ENCODE data around the gene VSX1. TPM values are rescaled to one million over a fixed set of nuclear protein-coding genes. Genes with fewer than 3 reads are reported as not detected.

VSX1 gene
- total RNA-seq (not detected in 2 replicates), polyA plus RNA-seq (not detected in 2 replicates), polyA minus RNA-seq (not detected in 2 replicates)
- total RNA-seq (2013) = not detected

DNA sequence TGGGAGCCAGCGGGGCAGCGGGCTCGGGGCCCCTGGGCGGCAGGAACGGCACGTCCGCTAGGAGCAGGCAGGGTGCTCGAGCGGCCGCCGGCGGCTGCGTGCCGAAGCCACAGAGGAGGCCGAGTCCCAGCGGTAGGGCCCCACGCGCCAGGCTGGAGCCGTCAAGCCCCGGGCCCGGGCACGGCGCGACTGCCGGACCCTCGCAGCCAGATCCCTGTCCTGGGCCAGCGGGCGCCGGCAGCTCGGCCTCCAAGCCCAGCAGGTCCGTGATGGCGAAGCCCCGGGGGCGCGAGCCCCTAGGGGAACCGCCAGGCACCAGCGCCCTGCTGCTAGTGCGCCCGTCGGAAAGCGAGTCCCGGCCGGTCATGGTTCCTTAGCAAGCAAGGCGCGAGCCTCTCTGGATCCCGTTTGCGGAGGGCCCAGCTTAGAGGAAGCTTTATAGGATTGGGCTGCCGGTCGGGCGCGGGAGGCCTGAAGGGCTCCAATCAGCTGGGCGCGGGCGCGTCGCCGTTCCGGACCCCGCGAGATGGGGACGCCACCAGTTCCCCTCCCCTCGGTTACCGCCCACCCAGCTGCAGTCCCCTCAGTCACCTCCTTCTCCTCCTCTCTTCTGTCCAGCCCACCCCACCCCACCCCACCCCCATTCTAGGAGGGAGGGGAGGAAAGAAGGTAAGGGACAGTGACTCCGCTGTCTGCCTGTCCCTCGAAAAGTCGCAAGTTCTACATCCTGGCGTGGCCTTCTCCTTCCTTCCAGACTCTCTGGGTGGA lies at the start of gene VSX1:
TSS of gene VSX1 (minus strand) at position 412 of the 768 bp plus-strand sequence. CDS start at position 367, 45 bp downstream.
- POLR2A ChIA-PET = interaction anchor here (0.7 kb wide), 1 partner anchor 16 kb away, joined by 7 read pairs; no protein-coding TSS in a partner anchor

DNA sequence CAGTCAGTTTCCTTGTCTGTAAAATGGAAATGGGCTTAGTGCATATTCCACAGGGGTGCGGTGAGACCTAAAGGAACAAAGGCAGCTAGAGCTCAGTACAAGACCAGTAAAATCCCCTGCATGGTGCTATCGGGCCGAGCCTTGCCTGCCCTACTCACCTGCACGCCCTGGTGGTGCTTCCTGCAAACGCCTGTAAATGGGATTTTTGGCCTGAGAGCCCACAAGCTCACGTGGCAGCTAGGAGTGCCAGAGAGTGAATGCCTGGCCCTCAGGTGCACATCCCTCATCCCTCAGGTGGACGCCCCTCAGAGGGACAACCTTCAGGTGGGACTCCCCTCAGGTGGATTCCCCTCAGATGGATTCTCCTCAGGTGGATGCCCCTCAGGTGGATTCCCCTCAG lies 48.0 kb upstream of the VSX1 start:
- Histone ChIP-seq H3K4me3 (ENCODE audit: control extremely low read depth in 1 of 5, extremely low read depth in 1 of 5, insufficient read depth in 1 of 5, low read depth in 2 of 5, low read length in 4 of 5) (no peak overlapping the region), H3K9me3 (ENCODE audit: control extremely low read depth in 1 of 3, control insufficient read depth in 2 of 3, insufficient read depth in 1 of 3, low read length in 2 of 3) (peaks cover 0 to 8% (median 2%) of the 10 kb centered on the region in 3 donors), H2AFZ (ENCODE audit: insufficient read depth, low read depth, low read length, poor library complexity, severe bottlenecking) (no peak overlapping the region), H3K27me3 (replicated peaks in 1 of 4; ENCODE audit: control extremely low read depth in 1 of 4, control insufficient read depth in 3 of 4, insufficient read depth in 4 of 4, low read length in 3 of 4) (no peaks in the 10 kb centered on the region), H3K36me3 (replicated peaks in 1 of 2; ENCODE audit: control extremely low read depth in 1 of 2, control insufficient read depth in 1 of 2, extremely low read depth in 1 of 2, insufficient read depth in 2 of 2, low read length in 1 of 2) (no peaks in the 10 kb centered on the region), H4K20me1 (ENCODE audit: control insufficient read depth, insufficient read depth, low read length, poor library complexity, severe bottlenecking) (no peaks in the 10 kb centered on the region), H3K79me2 (ENCODE audit: control insufficient read depth, insufficient read depth, low read length) (no peaks in the 10 kb centered on the region), H3K4me1 (ENCODE audit: control insufficient read depth in 2 of 2, insufficient read depth in 2 of 2, low read length in 2 of 2) (no peaks in the 10 kb centered on the region), H3K27ac (ENCODE audit: low read length in 2 of 2) (no peak overlapping the region), H3K4me2 (replicated peaks; ENCODE audit: low read depth, low read length, poor library complexity, severe bottlenecking) (no peak overlapping the region), H3K9ac (ENCODE audit: low read length) (no peak overlapping the region)
- Mint-ChIP-seq H3K9me3 (ENCODE audit: insufficient read depth) (peaks cover 7% of the 10 kb centered on the region), H3K27ac (no peak overlapping the region), H3K27me3 (peaks cover 23% of the 10 kb centered on the region), H3K4me3 (no peak overlapping the region), H3K4me1 (no peaks in the 10 kb centered on the region)
- POLR2A ChIA-PET = no interaction called here
- no peak for DNase-seq
- WGBS (ENCODE audit: insufficient coverage) = 85% methylated on average over 7 of the region's 7 CpGs
- intact Hi-C loops (cut with micrococcal nuclease) = no loop called here
- TF ChIP-seq, protein P1, sequence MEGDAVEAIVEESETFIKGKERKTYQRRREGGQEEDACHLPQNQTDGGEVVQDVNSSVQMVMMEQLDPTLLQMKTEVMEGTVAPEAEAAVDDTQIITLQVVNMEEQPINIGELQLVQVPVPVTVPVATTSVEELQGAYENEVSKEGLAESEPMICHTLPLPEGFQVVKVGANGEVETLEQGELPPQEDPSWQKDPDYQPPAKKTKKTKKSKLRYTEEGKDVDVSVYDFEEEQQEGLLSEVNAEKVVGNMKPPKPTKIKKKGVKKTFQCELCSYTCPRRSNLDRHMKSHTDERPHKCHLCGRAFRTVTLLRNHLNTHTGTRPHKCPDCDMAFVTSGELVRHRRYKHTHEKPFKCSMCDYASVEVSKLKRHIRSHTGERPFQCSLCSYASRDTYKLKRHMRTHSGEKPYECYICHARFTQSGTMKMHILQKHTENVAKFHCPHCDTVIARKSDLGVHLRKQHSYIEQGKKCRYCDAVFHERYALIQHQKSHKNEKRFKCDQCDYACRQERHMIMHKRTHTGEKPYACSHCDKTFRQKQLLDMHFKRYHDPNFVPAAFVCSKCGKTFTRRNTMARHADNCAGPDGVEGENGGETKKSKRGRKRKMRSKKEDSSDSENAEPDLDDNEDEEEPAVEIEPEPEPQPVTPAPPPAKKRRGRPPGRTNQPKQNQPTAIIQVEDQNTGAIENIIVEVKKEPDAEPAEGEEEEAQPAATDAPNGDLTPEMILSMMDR (IDR thresholded peaks at IDR 0.05) = no peak
- TF ChIP-seq EZH2 (IDR thresholded peaks at IDR 0.05; ENCODE audit: borderline replicate concordance, insufficient read depth, low read depth, low read length, poor library complexity, severe bottlenecking) = no peak
- CTCF ChIA-PET = no interaction called here
- ATAC-seq (ENCODE audit: low read depth) = no peak

More for the DNA sequence above, at the start of gene VSX1:
- no peaks in the 10 kb centered on the region for H4K20me1 ChIP-seq (ENCODE audit: control insufficient read depth, insufficient read depth, low read length, poor library complexity, severe bottlenecking)
- intact Hi-C loops (cut with micrococcal nuclease) = no loop called here
- TF ChIP-seq, protein P1 (IDR thresholded peaks at IDR 0.05) = no peak
- no peak for TF ChIP-seq EZH2 (IDR thresholded peaks at IDR 0.05; ENCODE audit: borderline replicate concordance, insufficient read depth, low read depth, low read length, poor library complexity, severe bottlenecking)
- H3K9me3 ChIP-seq (ENCODE audit: control extremely low read depth in 1 of 3, control insufficient read depth in 2 of 3, insufficient read depth in 1 of 3, low read length in 2 of 3) = peaks cover 0 to 25% (median 0%) of the 10 kb centered on the region in 3 donors
- peaks cover 5 to 34% of the 10 kb centered on the region in 2 donors for H3K4me1 ChIP-seq (ENCODE audit: control insufficient read depth in 2 of 2, insufficient read depth in 2 of 2, low read length in 2 of 2)
- 14% methylated on average over 54 of the region's 67 CpGs for WGBS (ENCODE audit: insufficient coverage)
- peaks cover 0 to 80% (median 61%) of the 10 kb centered on the region in 4 experiments for H3K27me3 ChIP-seq (replicated peaks in 1 of 4; ENCODE audit: control extremely low read depth in 1 of 4, control insufficient read depth in 3 of 4, insufficient read depth in 4 of 4, low read length in 3 of 4)
- CTCF ChIA-PET = no interaction called here
- Mint-ChIP-seq H3K4me1 (peaks cover 11% of the 10 kb centered on the region), H3K4me3 (no peak within 1 kb of the TSS), H3K27me3 (peaks cover 74% of the 10 kb centered on the region), H3K27ac (peak within 1 kb of the TSS; percentile 15), H3K9me3 (ENCODE audit: insufficient read depth) (no peaks in the 10 kb centered on the region)
- H3K4me2 ChIP-seq (replicated peaks; ENCODE audit: low read depth, low read length, poor library complexity, severe bottlenecking) = peak within 1 kb of the TSS; percentile 3
- no peak within 1 kb of the TSS for H3K27ac ChIP-seq (ENCODE audit: low read length in 2 of 2)
- DNase-seq (no peak), ATAC-seq (ENCODE audit: low read depth) (no peak)
- no peak within 1 kb of the TSS for H3K4me3 ChIP-seq (ENCODE audit: control extremely low read depth in 1 of 5, extremely low read depth in 1 of 5, insufficient read depth in 1 of 5, low read depth in 2 of 5, low read length in 4 of 5)
- no peak within 1 kb of the TSS for H3K9ac ChIP-seq (ENCODE audit: low read length)
- H3K36me3 ChIP-seq (replicated peaks in 1 of 2; ENCODE audit: control extremely low read depth in 1 of 2, control insufficient read depth in 1 of 2, extremely low read depth in 1 of 2, insufficient read depth in 2 of 2, low read length in 1 of 2) = no peaks in the 10 kb centered on the region
- no peaks in the 10 kb centered on the region for H3K79me2 ChIP-seq (ENCODE audit: control insufficient read depth, insufficient read depth, low read length)
- H2AFZ ChIP-seq (ENCODE audit: insufficient read depth, low read depth, low read length, poor library complexity, severe bottlenecking) = no peak within 1 kb of the TSS

Measured in B cell (primary cell).